GM20000 (cell line): Measurements from ENCODE around the gene MARS1.

ENCODE experiments used
- DNase-seq: peaks from one replicate; pipeline ENCODE4 v3.0.0; 2012; ENCODE audit warnings: low spot score
- TF ChIP-seq, protein P1 (sequence below): IDR thresholded peaks from 2 replicates; pipeline ENCODE4 v1.5.1; 2012; ENCODE audit warnings: mild to moderate bottlenecking, control low read depth; ENCODE audit errors: extremely low read depth, missing control alignments

MARS1 gene

DNA sequence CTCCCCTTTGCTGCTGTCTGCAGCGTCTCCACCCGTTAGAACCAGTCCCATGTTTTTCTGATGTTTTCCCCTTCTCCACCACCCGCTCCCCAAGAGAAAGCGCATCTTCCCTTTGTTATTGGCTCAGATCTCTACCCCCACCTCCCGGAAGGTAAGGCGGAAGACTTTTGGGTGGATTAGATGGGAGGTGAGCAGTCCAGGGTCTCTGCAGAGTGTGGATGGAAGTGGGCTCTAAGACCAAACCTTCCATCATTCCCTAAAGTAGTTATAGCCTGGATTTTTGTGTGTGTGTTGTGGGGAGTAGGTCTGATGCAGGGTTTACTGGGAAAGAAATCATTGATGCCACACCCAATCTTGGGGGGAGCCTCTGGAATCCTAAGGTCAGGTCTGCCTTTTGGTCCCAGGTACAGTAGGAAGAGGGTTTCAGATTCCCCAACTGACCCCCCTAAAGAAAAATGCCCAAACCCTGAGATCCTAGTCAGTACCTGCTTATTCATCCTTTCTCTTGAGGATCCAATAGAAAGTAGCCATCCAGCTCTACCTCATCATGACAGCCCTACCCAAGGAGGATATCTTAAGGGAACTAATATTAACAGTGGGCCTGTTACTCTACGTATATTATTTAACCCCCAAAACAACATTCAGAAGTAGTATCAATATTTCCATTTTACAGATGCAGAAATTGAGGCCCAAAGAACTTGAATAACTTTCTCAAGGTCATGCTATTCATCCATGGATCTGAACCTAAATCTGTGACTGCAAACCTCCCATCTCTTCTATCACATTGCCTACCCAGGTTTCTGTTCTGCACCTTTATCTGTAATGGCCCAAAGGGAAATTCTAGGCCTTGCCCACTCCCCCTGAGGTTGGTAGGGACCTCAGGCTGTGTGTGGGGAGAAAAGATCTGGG, 63.0 kb downstream of the MARS1 start:
- DNase-seq: no peak
- TF ChIP-seq, protein P1, sequence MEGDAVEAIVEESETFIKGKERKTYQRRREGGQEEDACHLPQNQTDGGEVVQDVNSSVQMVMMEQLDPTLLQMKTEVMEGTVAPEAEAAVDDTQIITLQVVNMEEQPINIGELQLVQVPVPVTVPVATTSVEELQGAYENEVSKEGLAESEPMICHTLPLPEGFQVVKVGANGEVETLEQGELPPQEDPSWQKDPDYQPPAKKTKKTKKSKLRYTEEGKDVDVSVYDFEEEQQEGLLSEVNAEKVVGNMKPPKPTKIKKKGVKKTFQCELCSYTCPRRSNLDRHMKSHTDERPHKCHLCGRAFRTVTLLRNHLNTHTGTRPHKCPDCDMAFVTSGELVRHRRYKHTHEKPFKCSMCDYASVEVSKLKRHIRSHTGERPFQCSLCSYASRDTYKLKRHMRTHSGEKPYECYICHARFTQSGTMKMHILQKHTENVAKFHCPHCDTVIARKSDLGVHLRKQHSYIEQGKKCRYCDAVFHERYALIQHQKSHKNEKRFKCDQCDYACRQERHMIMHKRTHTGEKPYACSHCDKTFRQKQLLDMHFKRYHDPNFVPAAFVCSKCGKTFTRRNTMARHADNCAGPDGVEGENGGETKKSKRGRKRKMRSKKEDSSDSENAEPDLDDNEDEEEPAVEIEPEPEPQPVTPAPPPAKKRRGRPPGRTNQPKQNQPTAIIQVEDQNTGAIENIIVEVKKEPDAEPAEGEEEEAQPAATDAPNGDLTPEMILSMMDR: no peak

DNA sequence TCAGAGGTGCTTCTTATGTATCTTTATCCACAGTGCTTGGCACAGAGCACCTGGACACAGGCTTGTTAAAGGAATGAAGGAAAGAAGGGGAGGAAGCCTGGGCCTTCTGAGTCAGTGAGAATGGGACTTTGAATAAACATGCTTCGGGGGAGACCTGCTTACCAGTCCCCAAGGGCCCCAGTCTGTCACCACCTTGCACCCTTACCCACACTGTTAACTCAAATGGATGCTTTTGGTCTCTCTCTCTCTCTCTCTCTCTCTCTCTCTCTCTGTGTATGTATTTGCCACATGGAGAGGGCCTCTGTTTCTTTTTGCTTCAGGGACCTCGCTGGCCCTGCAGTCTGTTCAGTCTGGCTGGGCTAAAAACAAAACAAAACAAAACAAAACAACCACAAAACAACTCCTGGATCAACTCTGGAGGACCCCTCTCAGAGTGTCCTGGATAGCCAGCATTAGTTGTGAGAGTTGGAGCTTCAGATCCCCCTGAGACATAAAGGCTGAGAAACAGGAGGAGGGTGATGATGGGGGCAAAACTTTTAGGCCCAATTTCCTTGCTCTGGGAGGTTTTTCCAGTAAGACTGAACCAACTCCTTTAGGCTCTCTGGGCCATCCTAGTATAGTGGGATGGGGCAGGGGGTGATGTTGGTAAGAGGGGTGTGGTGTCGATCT, 63.9 kb downstream of the MARS1 start:
- DNase-seq: no peak

DNA sequence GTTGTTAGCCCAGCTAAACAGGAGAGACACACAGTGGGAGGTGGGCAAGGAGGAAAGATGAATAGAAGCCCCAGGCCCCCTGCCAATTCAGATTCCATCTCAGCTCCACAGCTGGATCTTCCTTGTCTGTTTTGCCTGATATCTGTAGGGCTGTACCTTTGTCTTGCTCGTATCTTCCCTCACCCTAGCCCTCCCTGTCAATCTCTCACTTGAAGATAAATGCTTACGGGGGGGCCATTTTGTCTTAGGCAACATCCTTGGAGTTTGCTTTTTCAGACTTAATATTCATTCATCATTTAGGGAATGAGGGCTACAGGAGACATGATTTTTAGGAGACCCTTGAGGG, 64.4 kb downstream of the MARS1 start:
- DNase-seq: no peak
- TF ChIP-seq, protein P1: no peak

More for the DNA sequence above, 63.9 kb downstream of the MARS1 start:
- TF ChIP-seq, protein P1: no peak

DNA sequence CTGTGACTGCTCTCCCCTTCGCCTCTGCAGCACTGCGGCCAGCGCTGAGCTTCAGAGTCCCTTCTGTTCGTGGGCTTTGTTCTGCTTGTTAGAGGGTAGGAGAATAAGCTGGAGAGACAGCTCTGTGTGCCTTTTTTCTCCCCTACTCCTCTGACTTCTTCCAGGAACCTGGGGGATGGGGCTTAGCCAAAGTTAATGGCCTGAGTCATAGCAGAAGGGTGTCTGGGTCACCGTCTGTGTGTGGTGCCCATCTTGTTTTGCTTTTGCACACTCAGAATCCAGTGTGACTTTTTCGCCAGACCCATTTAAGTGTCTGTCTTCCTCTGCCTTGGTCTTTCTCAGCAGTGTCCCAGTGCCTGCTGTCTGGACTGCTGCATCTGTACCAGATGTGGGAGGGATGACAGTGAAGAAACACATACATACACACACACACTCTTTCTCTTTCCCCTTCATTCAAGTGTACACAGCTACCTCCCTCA, 65.0 kb downstream of the MARS1 start:
- DNase-seq: no peak
- TF ChIP-seq, protein P1: no peak

DNA sequence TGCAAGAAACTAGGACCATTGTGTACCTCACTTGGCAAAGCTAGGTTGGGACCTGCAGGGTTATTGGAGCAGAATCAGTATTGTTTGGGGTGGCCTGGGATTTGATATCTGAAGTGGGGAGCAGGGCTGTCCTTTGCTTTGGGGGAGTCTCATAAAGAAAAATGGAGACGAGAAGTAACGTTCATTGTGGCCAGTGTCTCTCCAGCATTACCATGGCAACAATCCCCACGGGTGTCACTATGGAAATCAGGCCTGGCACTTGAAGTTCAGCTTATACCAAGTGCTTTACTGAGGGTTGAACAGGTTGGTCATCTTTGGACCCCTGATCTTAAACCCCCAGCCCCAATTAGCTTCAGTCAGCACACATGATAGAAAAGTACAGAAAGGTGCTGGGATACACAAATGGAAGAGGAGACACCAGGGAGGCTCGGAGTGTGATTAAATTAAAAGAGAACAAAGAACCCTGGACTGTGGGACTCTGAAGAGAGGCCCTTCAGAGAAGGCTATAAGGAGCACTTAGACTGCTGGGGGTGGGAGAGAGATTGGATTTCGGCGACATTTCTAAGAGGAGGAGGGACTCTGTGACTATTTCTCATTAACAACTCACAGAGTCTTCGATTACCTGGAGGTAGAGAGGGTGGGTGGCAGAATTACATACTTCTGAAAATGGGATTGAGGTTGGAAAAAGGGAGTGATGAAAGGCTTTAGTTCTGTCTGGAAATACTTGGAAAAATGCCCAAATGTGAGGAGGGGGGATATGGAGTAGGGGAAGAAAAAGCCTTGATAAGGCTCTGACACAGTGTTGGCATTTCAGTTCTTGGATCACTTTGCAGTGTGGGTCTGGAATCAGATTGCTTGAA, 65.7 kb downstream of the MARS1 start:
- TF ChIP-seq, protein P1: no peak
- no peak for DNase-seq

DNA sequence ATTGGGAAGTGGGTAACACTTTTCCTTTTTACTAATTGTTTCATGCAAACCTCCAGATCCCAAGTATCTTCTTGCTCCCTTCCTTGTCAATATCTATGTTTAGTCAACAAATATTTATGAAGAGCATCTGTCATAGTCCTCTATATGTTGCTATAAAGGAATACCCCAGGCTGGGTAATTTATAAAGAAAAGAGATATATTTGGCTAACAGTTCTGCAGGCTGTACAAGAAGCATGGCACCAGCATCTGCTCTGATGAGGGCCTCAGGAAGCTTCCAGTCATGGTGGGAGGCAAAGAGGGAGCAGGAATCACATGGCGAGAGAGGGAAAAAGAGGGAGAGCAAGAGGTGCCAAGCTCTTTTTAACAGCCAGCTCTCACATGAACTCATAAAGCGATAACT, 66.6 kb downstream of the MARS1 start:
- DNase-seq: no peak
- TF ChIP-seq, protein P1: no peak
